Cardiac ventricle fibroblast (primary cell): Measurements from ENCODE around the gene C11orf97. TPM values are rescaled to one million over a fixed set of nuclear protein-coding genes. Genes with fewer than 3 reads are reported as not detected.

Experiments
- total RNA-seq: library from RNA; depleted of rRNA; stranded (reverse); fragments of >200 nt; gene quantifications from 2 replicates; pipeline ENCODE4 v1.2.3, GENCODE V29; 2015

C11orf97 gene
- total RNA-seq = not detected in 2 replicates

GRCh38 chr11:94511932-94512781 lies at the start of gene C11orf97:
Gene C11orf97 (plus strand): TSS chr11:94512461. CDS start chr11:94512529, 68 bp downstream.

GRCh38 chr11:94493281-94494125 lies 18.8 kb upstream of the C11orf97 start, which contains the start of the genes ANKRD49 and MRE11:
Gene ANKRD49 (plus strand): TSS chr11:94493984. CDS start chr11:94496694, 2,710 bp downstream.
Gene MRE11 (minus strand): TSS chr11:94493844. CDS start chr11:94492801, 1,043 bp downstream.

GRCh38 chr11:94543695-94544645 lies 31.7 kb downstream of the C11orf97 start, which contains the start of gene FUT4:
Gene FUT4 (plus strand): TSS chr11:94543921. CDS start chr11:94544134, 213 bp downstream.

GRCh38 chr11:94567181-94567670 lies 55.0 kb downstream of the C11orf97 start, which contains the start of gene PIWIL4:
Gene PIWIL4 (plus strand): TSS chr11:94567368. CDS start chr11:94567519, 151 bp downstream.

Other genes with a start within 250 kb of the C11orf97 start
- gene IZUMO1R, start 207.9 kb upstream of the C11orf97 start, total RNA-seq = not detected in 2 replicates
- not detected in 2 replicates for gene GPR83, start 111.0 kb upstream of the C11orf97 start, total RNA-seq
- gene MRE11, start 18.6 kb upstream of the C11orf97 start, total RNA-seq = 5.2 and 9.7 TPM in 2 replicates
- 8.9 and 10.2 TPM in 2 replicates for gene ANKRD49, start 18.5 kb upstream of the C11orf97 start, total RNA-seq
- gene FUT4, start 31.5 kb downstream of the C11orf97 start, total RNA-seq = 4.2 and 5.2 TPM in 2 replicates
- gene PIWIL4, start 54.9 kb downstream of the C11orf97 start, total RNA-seq = 1.4 and 3.4 TPM in 2 replicates